Activated naive CD8-positive, alpha-beta T cell treated with anti-CD3 and anti-CD28 coated beads, Interleukin-2, amount 10 ng/mL, durations not matched to agents 7 days and 5 days (primary cell): ENCODE data around the gene PHC3. TPM values are rescaled to one million over a fixed set of nuclear protein-coding genes. Genes with fewer than 3 reads are reported as not detected.

Source experiments
- ATAC-seq: fragments of 150-1000 bp; cut with Tn5 transposase; one replicate; pipeline ENCODE4 v1.10.0; 2021; ENCODE audit warnings: low read depth, moderate library complexity
- POLR2A ChIA-PET: fragments of 350-600 bp; sonication (Branson Sonifier 250); formaldehyde crosslinking; loops from one replicate; lab custom pipeline; 2021; ENCODE audit warnings: antibody characterized with exemption; lab: Charles Lee
- DNase-seq: peaks from one replicate; pipeline ENCODE4 v3.0.0; 2021
- H3K27ac Mint-ChIP-seq: one replicate; pipeline ENCODE4 v1.8.0; 2022; ENCODE audit warnings: mild to moderate bottlenecking, mixed read lengths
- H3K27me3 Mint-ChIP-seq: one replicate; pipeline ENCODE4 v1.8.0; 2022; ENCODE audit warnings: mild to moderate bottlenecking, moderate library complexity, mixed read lengths
- H3K36me3 Mint-ChIP-seq: one replicate; pipeline ENCODE4 v1.8.0; 2021; ENCODE audit warnings: mild to moderate bottlenecking, mixed read lengths
- H3K4me1 Mint-ChIP-seq: one replicate; pipeline ENCODE4 v1.8.0; 2021; ENCODE audit warnings: mixed read lengths
- H3K4me3 Mint-ChIP-seq: one replicate; pipeline ENCODE4 v1.8.0; 2022; ENCODE audit warnings: mild to moderate bottlenecking, moderate library complexity, mixed read lengths
- H3K9me3 Mint-ChIP-seq: one replicate; pipeline ENCODE4 v1.8.0; 2021; ENCODE audit warnings: mixed read lengths
- total RNA-seq, 2 experiments: library from RNA; stranded (reverse); gene quantifications; one replicate each; pipeline ENCODE4 v1.2.3, GENCODE V29; 2021

PHC3 gene, protein sequence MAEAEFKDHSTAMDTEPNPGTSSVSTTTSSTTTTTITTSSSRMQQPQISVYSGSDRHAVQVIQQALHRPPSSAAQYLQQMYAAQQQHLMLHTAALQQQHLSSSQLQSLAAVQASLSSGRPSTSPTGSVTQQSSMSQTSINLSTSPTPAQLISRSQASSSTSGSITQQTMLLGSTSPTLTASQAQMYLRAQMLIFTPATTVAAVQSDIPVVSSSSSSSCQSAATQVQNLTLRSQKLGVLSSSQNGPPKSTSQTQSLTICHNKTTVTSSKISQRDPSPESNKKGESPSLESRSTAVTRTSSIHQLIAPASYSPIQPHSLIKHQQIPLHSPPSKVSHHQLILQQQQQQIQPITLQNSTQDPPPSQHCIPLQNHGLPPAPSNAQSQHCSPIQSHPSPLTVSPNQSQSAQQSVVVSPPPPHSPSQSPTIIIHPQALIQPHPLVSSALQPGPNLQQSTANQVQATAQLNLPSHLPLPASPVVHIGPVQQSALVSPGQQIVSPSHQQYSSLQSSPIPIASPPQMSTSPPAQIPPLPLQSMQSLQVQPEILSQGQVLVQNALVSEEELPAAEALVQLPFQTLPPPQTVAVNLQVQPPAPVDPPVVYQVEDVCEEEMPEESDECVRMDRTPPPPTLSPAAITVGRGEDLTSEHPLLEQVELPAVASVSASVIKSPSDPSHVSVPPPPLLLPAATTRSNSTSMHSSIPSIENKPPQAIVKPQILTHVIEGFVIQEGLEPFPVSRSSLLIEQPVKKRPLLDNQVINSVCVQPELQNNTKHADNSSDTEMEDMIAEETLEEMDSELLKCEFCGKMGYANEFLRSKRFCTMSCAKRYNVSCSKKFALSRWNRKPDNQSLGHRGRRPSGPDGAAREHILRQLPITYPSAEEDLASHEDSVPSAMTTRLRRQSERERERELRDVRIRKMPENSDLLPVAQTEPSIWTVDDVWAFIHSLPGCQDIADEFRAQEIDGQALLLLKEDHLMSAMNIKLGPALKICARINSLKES
- 100 to 1,000 TPM in 1 of 2 experiments, 10 to 100 TPM in 1; 94.9 to 105 TPM for total RNA-seq

DNA sequence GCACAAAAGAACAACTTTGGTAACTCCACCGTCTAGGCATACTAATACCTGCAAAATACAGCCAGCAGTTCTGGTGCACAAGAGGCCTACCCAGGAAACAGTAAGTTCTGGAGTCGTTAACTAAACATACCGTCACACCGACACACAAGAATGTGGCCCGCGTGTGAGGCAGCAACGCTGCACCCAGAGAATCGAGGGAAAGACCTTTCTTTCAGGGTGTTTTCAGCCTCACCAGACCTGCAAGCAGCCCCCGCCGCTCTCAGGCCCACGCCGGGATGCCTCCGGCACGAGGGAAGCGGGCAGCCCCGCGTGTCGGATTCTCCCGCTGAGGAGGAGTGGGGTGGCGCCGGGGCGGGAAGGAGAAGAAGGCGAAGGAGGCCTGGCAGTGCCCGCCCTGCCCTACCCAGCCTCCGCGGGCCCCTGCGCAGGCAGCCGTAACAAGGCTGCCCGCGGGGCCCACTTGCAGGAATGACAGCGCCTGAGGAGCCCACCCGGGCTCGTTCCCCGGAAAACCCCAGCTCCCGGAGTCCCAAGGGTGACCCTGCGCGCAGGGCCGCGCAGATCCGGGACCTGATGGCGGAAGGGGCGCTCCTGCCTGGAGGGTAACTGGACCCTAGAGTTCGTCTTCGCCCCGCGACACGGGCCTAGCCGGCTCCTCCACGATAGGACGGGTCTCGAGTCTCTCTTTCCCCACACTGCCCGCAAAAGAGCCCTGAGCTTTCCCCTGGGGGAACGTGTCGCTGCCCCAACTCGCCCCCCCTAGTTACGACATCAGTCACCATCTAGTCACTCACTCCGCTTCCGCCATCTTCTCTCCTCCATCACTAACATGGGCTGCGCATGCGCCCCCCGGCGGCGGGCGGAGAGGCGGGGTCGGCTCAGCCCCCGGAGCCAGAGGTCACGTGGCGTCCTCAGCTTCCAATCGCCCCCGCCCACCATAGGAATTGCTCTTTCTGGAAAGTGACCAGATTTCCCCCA lies at the start of gene PHC3:
PHC3 (minus strand) TSS at position 826 of the 978 bp plus-strand sequence; CDS start at position 808, 18 bp downstream.
- H3K36me3 Mint-ChIP-seq: peaks cover 14% of the 10 kb centered on the region
- H3K4me1 Mint-ChIP-seq: peaks cover 22% of the 10 kb centered on the region
- no peaks in the 10 kb centered on the region for H3K9me3 Mint-ChIP-seq
- H3K27ac Mint-ChIP-seq: peak within 1 kb of the TSS; percentile 99
- H3K27me3 Mint-ChIP-seq: no peaks in the 10 kb centered on the region
- peak; percentile 94 for DNase-seq
- POLR2A ChIA-PET: interaction anchor here (0.6 to 2.7 kb wide), 7 partner anchors 10 to 688 kb away, joined by 3 to 27 read pairs (median 6); partner anchors contain the start of genes PRKCI, RPL22L1 and SKIL
- H3K4me3 Mint-ChIP-seq: peak within 1 kb of the TSS; percentile 95
- ATAC-seq: peak; percentile 76

DNA sequence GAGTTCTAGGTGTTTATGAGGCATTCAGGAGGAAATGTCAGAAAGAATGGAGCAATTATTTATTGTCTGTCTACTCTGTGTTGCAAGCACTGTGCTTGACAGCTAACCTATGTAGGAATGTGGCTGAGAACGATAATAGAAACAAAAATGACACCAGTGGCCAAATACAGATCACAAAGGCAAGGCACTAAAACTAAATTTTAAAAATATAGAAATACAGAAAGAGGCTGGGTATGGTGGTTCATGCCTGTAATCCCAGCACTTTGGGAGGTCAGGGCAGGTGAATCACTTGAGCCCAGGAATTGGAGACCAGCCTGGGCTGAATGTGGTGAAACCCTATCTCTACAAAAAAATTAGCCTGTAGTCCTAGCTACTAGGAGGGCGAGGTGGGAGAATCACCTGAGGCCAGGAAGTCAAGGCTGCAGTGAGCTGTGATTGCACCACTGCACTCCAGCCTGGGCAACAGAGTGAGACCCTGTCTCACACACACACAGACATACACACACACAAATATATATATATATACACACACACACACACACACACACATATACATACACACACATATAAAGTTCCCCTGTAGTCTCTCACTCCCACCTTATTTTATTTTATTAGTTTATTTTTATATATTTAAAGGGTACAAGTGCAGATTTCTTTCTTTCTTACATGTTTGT lies 46.7 kb upstream of the PHC3 start:
- peaks cover 14% of the 10 kb centered on the region for H3K4me1 Mint-ChIP-seq
- DNase-seq (no peak), ATAC-seq (no peak)
- H3K27ac Mint-ChIP-seq: no peak overlapping the region
- no peaks in the 10 kb centered on the region for H3K27me3 Mint-ChIP-seq
- no peak overlapping the region for H3K4me3 Mint-ChIP-seq
- POLR2A ChIA-PET: no interaction called here
- H3K36me3 Mint-ChIP-seq: peaks cover under 1% of the 10 kb centered on the region
- H3K9me3 Mint-ChIP-seq: no peaks in the 10 kb centered on the region

DNA sequence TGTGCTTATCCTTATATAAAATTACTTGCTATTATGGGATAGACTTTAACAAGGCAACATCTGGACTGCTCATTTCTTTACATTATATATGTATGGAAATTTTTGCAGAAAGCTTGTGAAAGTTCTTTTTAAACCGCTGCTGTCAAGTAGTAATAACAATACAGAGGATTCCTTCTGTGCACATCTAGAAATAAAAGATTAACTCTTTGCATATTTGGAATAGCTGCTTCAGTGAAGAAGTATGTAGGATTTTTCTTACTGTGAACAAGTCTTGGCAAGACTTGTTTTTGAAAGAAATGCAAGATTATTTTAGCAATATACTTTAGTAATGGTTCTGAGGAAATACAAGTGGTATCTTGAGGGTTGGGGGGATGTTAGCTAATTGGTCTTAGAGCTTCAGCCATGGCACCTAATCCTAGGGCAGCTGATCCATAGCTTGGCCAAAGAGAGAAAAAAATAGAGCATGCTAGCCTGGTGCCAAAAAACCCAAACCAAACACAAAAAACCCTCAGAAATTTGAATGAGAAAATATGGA lies 45.0 kb upstream of the PHC3 start:
- Mint-ChIP-seq H3K27me3 (no peaks in the 10 kb centered on the region), H3K9me3 (no peaks in the 10 kb centered on the region), H3K4me3 (no peak overlapping the region), H3K27ac (no peak overlapping the region), H3K36me3 (peaks cover 1% of the 10 kb centered on the region), H3K4me1 (peaks cover 23% of the 10 kb centered on the region)
- POLR2A ChIA-PET: interaction anchor here (0.6 kb wide), 1 partner anchor 86 kb away, joined by 3 read pairs; no protein-coding TSS in a partner anchor
- ATAC-seq (no peak), DNase-seq (no peak)

DNA sequence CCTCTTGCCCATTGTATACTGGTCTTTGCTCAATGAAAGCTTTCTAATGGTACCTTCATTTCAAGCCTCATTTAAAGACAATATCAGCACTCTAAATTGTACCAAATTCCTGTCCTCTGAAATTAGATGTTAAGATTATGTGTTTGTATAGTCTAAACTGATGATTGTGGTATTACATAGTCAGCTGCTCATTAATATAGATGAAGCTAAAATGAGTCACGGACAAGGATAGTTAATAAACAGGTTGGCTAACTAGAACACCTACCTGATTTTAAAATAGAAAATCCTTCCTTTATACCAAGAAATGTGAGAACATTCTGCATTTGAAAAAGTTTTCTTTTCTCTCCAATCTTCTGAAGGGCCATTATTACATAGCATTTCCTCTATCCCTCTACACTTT lies 43.6 kb upstream of the PHC3 start:
- ATAC-seq: no peak
- Mint-ChIP-seq H3K27ac (no peak overlapping the region), H3K4me1 (peaks cover 25% of the 10 kb centered on the region), H3K36me3 (peaks cover 1% of the 10 kb centered on the region), H3K27me3 (no peaks in the 10 kb centered on the region), H3K9me3 (no peaks in the 10 kb centered on the region), H3K4me3 (no peak overlapping the region)
- no peak for DNase-seq
- POLR2A ChIA-PET: no interaction called here

DNA sequence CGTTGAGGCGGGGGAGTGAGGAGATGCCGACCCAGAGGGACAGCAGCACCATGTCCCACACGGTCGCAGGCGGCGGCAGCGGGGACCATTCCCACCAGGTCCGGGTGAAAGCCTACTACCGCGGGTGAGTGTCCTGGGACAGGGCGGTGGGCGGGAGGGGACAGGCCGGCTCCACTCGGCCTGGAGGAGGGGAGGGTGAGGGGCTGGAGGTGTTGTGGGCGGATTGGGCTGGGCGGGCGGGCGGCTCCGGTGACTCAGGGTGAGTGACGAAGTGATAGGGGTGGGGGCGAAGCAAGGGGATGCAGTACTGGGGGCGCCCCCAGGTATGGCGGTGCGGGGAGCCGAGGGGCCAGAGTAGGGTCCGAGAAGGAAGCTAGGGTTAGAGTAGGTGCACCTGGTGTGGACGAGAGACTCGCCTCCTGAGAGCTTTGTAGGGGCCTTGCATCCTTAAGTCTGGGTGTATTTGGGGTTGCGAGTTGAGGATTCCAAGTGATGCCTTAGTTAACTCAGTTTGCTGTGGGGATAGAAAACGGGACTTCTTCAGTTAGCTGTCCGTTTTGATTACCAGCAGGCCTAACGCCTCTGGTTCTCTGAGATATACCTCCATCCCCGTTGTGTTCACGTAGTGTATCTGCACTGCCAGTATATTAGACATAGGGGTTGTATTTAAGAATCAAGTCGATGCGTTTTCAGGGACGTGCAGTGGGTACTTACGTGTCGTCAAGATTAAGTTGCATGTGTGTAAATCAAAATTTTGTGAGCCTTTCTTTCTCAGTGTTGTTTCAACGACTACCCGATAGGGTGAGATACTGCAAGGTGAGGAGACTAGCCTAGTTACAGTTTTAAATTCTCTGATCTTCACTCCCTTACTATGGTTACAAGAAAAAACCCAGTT lies 41.4 kb upstream of the PHC3 start:
- ATAC-seq (peak; percentile 36), DNase-seq (peak; percentile 27)
- Mint-ChIP-seq H3K9me3 (no peaks in the 10 kb centered on the region), H3K27me3 (no peaks in the 10 kb centered on the region), H3K27ac (peak overlapping the region; percentile 73), H3K36me3 (peaks cover 1% of the 10 kb centered on the region), H3K4me3 (peak overlapping the region; percentile 90), H3K4me1 (peaks cover 23% of the 10 kb centered on the region)
- POLR2A ChIA-PET: interaction anchor here (1.0 to 1.8 kb wide), 5 partner anchors 35 to 458 kb away, joined by 4 to 11 read pairs (median 6); partner anchors contain the start of genes PHC3, SKIL and TERC

DNA sequence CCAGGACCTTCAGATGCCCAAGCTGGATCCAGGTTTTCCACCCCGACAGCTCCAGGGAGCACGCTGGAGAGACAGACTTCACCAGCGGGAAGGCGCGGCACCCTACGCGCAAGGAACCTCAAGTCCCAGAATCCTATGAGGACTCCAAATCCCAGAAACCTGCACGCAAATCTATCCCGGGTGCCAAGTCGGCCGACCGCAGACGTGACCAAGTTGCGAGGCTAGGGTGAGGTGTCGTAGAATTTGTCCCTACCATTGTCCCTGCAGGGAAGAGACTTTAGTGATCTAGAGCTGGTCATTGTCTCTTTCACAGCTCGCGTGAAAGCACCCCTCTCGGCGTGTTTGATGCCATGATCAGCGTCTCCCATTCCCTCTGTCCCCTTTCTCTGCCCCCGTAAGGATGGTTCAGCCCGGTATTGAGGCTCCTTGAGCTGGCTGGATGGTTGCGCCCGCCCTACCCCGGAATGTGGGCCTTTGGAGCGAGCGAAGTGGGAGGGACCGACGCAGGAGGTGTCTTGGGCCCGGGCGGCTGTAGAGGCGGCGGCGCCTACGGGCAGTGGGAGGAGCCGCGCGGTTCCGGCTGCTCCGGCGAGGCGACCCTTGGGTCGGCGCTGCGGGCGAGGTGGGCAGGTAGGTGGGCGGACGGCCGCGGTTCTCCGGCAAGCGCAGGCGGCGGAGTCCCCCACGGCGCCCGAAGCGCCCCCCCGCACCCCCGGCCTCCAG lies 40.6 kb upstream of the PHC3 start, which contains the start of gene PRKCI:
PRKCI (plus strand) TSS at position 501 of the 723 bp plus-strand sequence. CDS start 246 bp downstream, outside the sequence.
- H3K4me1 Mint-ChIP-seq: peaks cover 20% of the 10 kb centered on the region
- peak within 1 kb of the TSS; percentile 85 for H3K27ac Mint-ChIP-seq
- H3K36me3 Mint-ChIP-seq: peaks cover 1% of the 10 kb centered on the region

DNA sequence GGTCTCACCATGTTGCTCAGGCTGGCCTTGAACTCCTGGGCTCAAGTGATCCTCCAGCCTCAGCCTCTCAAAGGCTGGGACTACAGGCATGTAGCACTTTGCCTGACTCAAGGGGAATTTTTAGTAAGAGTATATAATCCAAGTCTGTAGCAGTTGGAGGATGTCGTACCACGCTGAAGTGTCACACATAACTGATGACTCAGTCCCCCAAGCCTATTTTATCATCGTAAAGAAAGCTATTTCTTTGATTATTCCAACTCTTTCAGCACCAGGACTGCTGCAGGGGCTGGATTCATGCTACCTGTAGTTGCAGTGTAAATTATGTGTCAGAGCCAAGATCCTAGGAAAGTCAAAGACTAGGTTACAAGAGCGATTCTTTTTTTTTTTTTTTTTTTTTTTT lies 39.3 kb upstream of the PHC3 start:
- Mint-ChIP-seq H3K27ac (no peak overlapping the region), H3K27me3 (no peaks in the 10 kb centered on the region), H3K36me3 (peaks cover 1% of the 10 kb centered on the region), H3K9me3 (peaks cover 3% of the 10 kb centered on the region), H3K4me1 (peaks cover 20% of the 10 kb centered on the region), H3K4me3 (peak overlapping the region; percentile 30)
- POLR2A ChIA-PET: interaction anchor here (1.8 kb wide), 1 partner anchor 136 kb away, joined by 11 read pairs; the partner anchor contains the start of gene SKIL
- DNase-seq (no peak), ATAC-seq (no peak)

More for the DNA sequence above, 40.6 kb upstream of the PHC3 start, which contains the start of gene PRKCI:
- POLR2A ChIA-PET: interaction anchor here (1.0 to 1.8 kb wide), 5 partner anchors 34 to 457 kb away, joined by 4 to 11 read pairs (median 6); partner anchors contain the start of genes PHC3, SKIL and TERC
- ATAC-seq (peak; percentile 99), DNase-seq (peak; percentile 86)
- no peaks in the 10 kb centered on the region for H3K27me3 Mint-ChIP-seq
- H3K4me3 Mint-ChIP-seq: peak within 1 kb of the TSS; percentile 90
- no peaks in the 10 kb centered on the region for H3K9me3 Mint-ChIP-seq

DNA sequence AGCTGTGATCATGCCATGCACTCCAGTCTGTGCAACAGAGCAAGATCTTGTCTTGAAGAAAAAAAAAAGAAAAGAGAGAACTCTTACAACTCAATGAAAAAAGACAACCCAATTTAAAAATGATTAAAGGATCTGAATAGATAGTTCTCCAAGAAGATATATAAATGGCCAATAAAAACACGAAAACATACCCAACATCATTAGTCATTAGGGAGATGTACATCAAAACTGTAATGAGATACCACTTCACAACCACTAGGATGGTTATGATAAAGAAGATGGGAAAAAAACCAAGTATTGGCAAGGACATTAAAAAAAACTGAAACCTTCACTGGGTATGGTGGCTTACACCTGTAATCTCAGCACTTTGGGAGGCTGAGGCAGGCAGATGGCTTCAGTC lies 38.3 kb upstream of the PHC3 start:
- peaks cover 3% of the 10 kb centered on the region for H3K9me3 Mint-ChIP-seq
- ATAC-seq (no peak), DNase-seq (no peak)
- POLR2A ChIA-PET: no interaction called here
- H3K27me3 Mint-ChIP-seq: peaks cover 4% of the 10 kb centered on the region
- peaks cover 1% of the 10 kb centered on the region for H3K36me3 Mint-ChIP-seq
- no peak overlapping the region for H3K4me3 Mint-ChIP-seq
- H3K4me1 Mint-ChIP-seq: peaks cover 18% of the 10 kb centered on the region
- H3K27ac Mint-ChIP-seq: no peak overlapping the region

DNA sequence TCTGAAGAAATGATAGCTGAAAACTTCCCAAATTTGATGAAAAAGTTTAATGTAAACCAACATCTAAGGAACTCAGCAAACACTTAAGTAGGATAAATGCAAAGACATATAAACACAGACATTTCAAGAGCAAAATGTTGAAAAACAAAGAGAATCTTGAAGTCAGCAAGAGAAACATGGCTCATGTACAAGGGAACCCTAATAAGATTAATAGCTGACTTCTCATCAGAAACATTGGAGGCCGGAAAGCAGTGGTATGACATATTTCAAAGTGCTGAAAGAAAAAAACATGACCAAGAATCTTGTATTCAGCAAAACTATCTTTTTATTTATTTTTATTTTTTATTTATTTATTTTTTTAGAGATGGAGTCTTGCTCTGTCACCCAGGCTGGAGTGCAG lies 30.1 kb upstream of the PHC3 start:
- Mint-ChIP-seq H3K4me3 (no peak overlapping the region), H3K27ac (no peak overlapping the region), H3K27me3 (peaks cover 13% of the 10 kb centered on the region), H3K9me3 (peaks cover 2% of the 10 kb centered on the region), H3K36me3 (no peaks in the 10 kb centered on the region), H3K4me1 (no peaks in the 10 kb centered on the region)
- DNase-seq (no peak), ATAC-seq (no peak)
- POLR2A ChIA-PET: no interaction called here

DNA sequence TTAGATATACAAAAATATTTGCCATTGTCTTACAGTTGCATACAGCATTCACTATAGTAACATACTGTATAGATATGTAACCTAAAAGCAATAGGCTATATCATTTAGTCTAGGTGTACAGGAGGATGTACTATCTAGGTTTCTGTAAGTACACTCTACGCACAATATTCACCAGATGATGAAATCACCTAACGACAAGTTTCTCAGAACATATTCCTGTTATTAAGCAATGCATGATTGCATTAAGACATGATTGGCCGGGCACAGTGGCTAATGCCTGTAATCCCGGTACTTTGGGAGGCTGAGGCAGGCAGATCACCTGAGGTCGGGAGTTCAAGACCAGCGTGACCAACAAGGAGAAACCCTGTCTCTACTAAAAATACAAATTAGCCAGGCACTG lies 26.2 kb upstream of the PHC3 start:
- Mint-ChIP-seq H3K9me3 (peaks cover 2% of the 10 kb centered on the region), H3K27me3 (peaks cover 11% of the 10 kb centered on the region), H3K27ac (no peak overlapping the region), H3K4me1 (no peaks in the 10 kb centered on the region), H3K36me3 (no peaks in the 10 kb centered on the region), H3K4me3 (no peak overlapping the region)
- ATAC-seq: no peak
- POLR2A ChIA-PET: no interaction called here
- DNase-seq: no peak
